Fibroblast of lung (primary cell): ENCODE measurements around the gene ATG2A.

ENCODE experiments used
- EZH2 ChIP-seq: IDR thresholded peaks from 2 replicates; pipeline ENCODE4 v1.5.1; 2012; ENCODE audit warnings: low read length, control low read depth, mild to moderate bottlenecking; ENCODE audit errors: missing control alignments
- TF ChIP-seq, protein P1 (sequence below), 2 donors: IDR thresholded peaks in 1 of 2; conservative IDR thresholded peaks in 1 of 2; 1 replicate in 1 of 2; 2 replicates in 1 of 2; pipeline ENCODE4 v1.5.1; 2011 to 2012; ENCODE audit warnings: low read length in 2 of 2, control low read depth in 1 of 2, inconsistent platforms in 1 of 2, low read depth in 1 of 2, mild to moderate bottlenecking in 1 of 2

DNA sequence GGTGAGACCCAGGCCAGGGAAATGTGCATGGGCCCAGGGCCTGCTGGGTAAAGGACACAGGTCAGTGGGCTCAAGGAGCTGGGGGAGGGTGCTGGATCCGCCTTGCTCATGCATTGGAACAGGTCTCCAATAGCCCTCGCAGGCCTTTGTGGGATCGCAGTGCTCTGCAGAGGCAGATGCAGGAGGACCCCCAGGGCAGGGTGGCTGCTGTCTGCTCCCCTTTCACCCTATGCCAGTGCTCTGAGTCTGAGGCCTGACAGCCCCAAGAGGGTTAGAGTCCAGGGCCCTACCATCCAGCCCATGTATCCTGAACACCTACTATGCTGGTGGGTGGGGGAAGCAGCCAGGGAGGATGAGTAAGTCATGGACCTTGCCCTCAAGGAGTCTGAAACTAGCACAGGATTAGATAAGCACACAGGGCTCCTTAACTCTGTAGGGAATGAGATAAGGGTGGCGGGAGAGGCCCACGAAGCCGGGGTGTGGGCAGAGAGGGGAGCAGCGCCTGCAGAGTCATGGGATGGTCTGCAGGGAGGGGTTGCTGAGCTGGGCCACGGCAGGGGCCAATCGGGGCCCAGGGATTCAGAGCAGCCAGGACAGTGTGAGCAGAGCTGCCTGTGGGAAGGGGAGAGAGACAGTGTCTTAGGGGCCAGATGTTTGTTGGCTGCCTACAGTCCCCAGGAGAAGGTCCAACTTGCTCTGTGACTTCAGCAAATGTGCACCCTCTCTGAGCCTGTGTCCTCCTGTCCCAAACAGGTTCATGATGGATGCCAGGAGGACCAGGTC is 28.1 kb downstream of the ATG2A start:
- TF ChIP-seq, protein P1, sequence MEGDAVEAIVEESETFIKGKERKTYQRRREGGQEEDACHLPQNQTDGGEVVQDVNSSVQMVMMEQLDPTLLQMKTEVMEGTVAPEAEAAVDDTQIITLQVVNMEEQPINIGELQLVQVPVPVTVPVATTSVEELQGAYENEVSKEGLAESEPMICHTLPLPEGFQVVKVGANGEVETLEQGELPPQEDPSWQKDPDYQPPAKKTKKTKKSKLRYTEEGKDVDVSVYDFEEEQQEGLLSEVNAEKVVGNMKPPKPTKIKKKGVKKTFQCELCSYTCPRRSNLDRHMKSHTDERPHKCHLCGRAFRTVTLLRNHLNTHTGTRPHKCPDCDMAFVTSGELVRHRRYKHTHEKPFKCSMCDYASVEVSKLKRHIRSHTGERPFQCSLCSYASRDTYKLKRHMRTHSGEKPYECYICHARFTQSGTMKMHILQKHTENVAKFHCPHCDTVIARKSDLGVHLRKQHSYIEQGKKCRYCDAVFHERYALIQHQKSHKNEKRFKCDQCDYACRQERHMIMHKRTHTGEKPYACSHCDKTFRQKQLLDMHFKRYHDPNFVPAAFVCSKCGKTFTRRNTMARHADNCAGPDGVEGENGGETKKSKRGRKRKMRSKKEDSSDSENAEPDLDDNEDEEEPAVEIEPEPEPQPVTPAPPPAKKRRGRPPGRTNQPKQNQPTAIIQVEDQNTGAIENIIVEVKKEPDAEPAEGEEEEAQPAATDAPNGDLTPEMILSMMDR (conservative IDR thresholded peaks at IDR 0.05 in 1 of 2, IDR thresholded peaks at IDR 0.05 in 1 of 2; ENCODE audit: low read depth in 1 of 2, low read length in 2 of 2): no peak
- no peak for TF ChIP-seq EZH2
